T47D (cell line): ENCODE measurements around the gene GUCY1A2.
"Not testable (repeated sequence)": the region's sequence is repeated elsewhere in the genome, so short reads cannot be mapped to it uniquely, and the experiment has no call there.

Experiments
- DNase-seq, 2 experiments: peaks; one replicate each; pipeline versions ENCODE4 v3.0.0 to v3.0.0-alpha.2; 2011 to 2012; ENCODE audit warnings: low read depth in 1 of 2, low spot score in 1 of 2
- JUND ChIP-seq: IDR thresholded peaks from 2 replicates; pipeline ENCODE4 v1.6.1; 2012; ENCODE audit warnings: low read depth
- in situ Hi-C: cut with HindIII; loops from 2 replicates; pipeline ENCODE4 v1.10.0; 2016; ENCODE audit warnings: low sequenced_read_pairs, low pct_unique_long_range_greater_than_20kb

GUCY1A2 gene

GRCh38 chr11:107018219-107018901 is at the start of gene GUCY1A2:
Gene GUCY1A2 (minus strand): TSS chr11:107018476. CDS start chr11:107018055, 421 bp downstream.
- in situ Hi-C loops: no loop called here
- peak in 1 of 2 experiments; percentile 25 for DNase-seq

GRCh38 chr11:107054391-107054790 is 36.1 kb upstream of the GUCY1A2 start:
- TF ChIP-seq JUND: no peak
- no peak for DNase-seq
- in situ Hi-C loops: no loop called here

More at GRCh38 chr11:107018219-107018901, at the start of gene GUCY1A2:
- no peak for TF ChIP-seq JUND

GRCh38 chr11:107051332-107051731 is 33.1 kb upstream of the GUCY1A2 start:
- in situ Hi-C loops, DNase-seq: not testable (repeated sequence)

- DNase-seq, in situ Hi-C loops: not testable (repeated sequence)
Observed at GRCh38 chr11:107050899-107051298, 32.6 kb upstream of the GUCY1A2 start.

GRCh38 chr11:107050121-107050520 is 31.8 kb upstream of the GUCY1A2 start:
- TF ChIP-seq JUND: no peak
- in situ Hi-C loops: no loop called here
- DNase-seq: no peak

- no peak for DNase-seq
- in situ Hi-C loops: no loop called here
- no peak for TF ChIP-seq JUND
Observed at GRCh38 chr11:107044503-107044902, 26.2 kb upstream of the GUCY1A2 start.

- TF ChIP-seq JUND: no peak
- in situ Hi-C loops: no loop called here
- no peak for DNase-seq
Observed at GRCh38 chr11:107043242-107044006, 25.1 kb upstream of the GUCY1A2 start.

GRCh38 chr11:107042748-107043147 is 24.5 kb upstream of the GUCY1A2 start:
- TF ChIP-seq JUND: no peak
- in situ Hi-C loops: no loop called here
- peak in 1 of 2 experiments; percentile 16 for DNase-seq

GRCh38 chr11:107041088-107041444 is 22.8 kb upstream of the GUCY1A2 start:
- in situ Hi-C loops: no loop called here
- DNase-seq: no peak
- no peak for TF ChIP-seq JUND

GRCh38 chr11:107040433-107041087 is 22.3 kb upstream of the GUCY1A2 start:
- in situ Hi-C loops: no loop called here
- DNase-seq: no peak
- no peak for TF ChIP-seq JUND

GRCh38 chr11:107025673-107026072 is 7.4 kb upstream of the GUCY1A2 start:
- DNase-seq: no peak
- in situ Hi-C loops: no loop called here
- no peak for TF ChIP-seq JUND

GRCh38 chr11:107020594-107020993 is 2.3 kb upstream of the GUCY1A2 start:
- no peak for DNase-seq
- no peak for TF ChIP-seq JUND
- in situ Hi-C loops: no loop called here

- DNase-seq: peak; percentile 89 to 99
- in situ Hi-C loops: no loop called here
Observed at GRCh38 chr11:107018902-107019493, 722 bp upstream of the GUCY1A2 start.

More at GRCh38 chr11:107018902-107019493, 722 bp upstream of the GUCY1A2 start:
- TF ChIP-seq JUND: no peak
